Measurements from ENCODE around the gene ACLY.
A peak's percentile ranks its signal among the peaks of the same experiment; 100 is the strongest.

The ACLY gene

GRCh38 chr17:41915566-41915965 lies 3.2 kb downstream of the ACLY start:
- peak in 1 of 10 donors; percentile 33 for DNase-seq
- intact Hi-C loops (cut with DNase I) = loop anchor here (5.0 kb wide), 1 partner anchor 53 kb away; no protein-coding TSS in a partner anchor

DNA sequence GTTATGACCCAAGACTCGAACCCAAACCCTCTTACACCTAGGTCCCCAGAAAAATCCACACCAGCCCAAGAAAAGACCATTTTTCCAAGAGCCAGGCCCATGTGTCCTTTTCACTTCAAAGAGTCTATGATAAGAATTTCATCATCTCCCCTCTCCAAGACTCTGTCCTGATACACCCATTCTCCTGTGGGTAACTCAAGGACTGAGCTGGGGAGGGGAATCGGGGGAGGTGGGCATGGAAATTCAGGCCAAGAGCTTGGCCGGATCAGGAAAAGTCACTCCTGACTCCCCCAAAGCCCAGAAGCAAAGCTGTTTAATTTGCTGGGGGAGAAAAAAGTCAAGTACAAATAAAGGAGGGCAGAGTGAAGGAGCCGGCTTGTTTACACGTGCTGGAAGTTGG lies 3.7 kb downstream of the ACLY start:
- intact Hi-C loops (cut with DNase I) = loop anchor here (5.0 kb wide), 1 partner anchor 53 kb away; no protein-coding TSS in a partner anchor
- no peak for DNase-seq

DNA sequence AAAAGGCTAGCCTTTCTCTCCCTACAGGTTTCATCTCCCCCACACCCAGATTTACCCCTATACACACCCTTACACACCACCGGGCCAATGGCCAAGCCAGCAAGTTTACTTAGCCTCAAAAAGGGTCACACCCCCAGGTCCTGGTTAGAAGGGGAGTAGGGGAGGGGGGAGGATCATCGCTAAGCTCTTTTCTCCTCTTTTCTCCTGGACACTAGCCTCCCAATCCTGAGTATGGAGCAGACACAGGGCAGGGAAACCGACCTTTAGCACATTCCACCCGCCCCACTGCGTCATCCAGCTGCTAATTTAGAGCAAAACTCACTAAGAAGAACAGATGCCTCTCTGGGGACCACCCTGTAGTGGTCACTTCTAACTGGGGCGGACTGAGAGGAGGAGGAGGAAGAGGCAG lies 4.4 kb downstream of the ACLY start:
- DNase-seq = peak in 1 of 10 donors; percentile 46
- intact Hi-C loops (cut with DNase I) = no loop called here

DNA sequence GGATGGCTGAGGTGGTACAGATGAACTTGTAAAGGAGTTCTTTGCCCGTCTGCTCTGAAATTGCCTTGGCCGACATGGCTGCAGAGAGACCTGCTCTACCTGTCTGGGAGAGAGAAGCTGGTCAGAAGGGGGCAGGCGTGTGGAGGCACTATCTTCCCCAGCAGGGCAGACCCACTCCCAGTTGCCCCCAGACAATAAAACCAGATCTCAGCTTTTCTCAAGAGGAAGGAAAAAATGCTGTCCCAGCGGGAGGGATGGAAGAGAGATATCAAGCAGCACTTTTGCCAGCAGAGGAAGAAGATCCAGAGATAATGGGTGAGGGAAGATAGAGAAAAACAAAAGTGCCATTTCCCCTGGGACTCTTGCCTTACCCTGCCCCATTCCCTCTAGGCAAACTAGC lies 5.0 kb downstream of the ACLY start:
- DNase-seq = no peak
- intact Hi-C loops (cut with DNase I) = no loop called here

- DNase-seq = no peak
- intact Hi-C loops (cut with DNase I) = no loop called here
These were observed 5.8 kb downstream of the ACLY start for GRCh38 chr17:41912925-41913324.

- DNase-seq = peak in 1 of 10 donors; percentile 24
These were observed 7.9 kb downstream of the ACLY start for GRCh38 chr17:41910701-41911391.

GRCh38 chr17:41909088-41909487 lies 9.7 kb downstream of the ACLY start:
- intact Hi-C loops (cut with DNase I) = no loop called here
- DNase-seq = peak in 1 of 10 donors; percentile 41

More at GRCh38 chr17:41910701-41911391, 7.9 kb downstream of the ACLY start:
- intact Hi-C loops (cut with DNase I) = no loop called here

- peak in 2 of 10 donors; percentile 19 to 34 for DNase-seq
- intact Hi-C loops (cut with DNase I) = no loop called here
These were observed 10.9 kb downstream of the ACLY start for GRCh38 chr17:41907633-41908539.

DNA sequence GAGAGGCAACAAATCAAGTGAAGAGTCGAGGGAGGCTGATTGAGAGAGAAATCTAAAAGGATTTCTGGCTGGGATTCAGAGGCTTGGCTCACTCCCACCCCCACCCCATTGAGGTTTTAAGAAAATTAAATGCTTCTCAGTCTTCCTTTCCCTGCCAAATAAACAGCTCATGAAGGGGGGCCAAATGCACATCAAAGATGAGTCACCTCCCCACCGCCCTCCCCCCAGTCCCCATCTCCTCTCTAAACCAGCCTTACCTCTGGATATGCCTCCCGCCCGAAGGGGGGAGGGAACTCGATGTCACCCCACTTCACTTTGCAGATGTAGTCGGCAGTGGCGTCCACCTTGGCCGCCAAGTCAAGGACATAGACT lies 11.6 kb downstream of the ACLY start:
- intact Hi-C loops (cut with DNase I) = no loop called here
- peak in 1 of 10 donors; percentile 44 for DNase-seq

GRCh38 chr17:41906465-41907184 lies 12.1 kb downstream of the ACLY start:
- intact Hi-C loops (cut with DNase I) = no loop called here
- DNase-seq = peak in 1 of 10 donors; percentile 56

GRCh38 chr17:41905172-41905571 lies 13.6 kb downstream of the ACLY start:
- intact Hi-C loops (cut with DNase I) = no loop called here
- DNase-seq = peak in 1 of 10 donors; percentile 10

DNA sequence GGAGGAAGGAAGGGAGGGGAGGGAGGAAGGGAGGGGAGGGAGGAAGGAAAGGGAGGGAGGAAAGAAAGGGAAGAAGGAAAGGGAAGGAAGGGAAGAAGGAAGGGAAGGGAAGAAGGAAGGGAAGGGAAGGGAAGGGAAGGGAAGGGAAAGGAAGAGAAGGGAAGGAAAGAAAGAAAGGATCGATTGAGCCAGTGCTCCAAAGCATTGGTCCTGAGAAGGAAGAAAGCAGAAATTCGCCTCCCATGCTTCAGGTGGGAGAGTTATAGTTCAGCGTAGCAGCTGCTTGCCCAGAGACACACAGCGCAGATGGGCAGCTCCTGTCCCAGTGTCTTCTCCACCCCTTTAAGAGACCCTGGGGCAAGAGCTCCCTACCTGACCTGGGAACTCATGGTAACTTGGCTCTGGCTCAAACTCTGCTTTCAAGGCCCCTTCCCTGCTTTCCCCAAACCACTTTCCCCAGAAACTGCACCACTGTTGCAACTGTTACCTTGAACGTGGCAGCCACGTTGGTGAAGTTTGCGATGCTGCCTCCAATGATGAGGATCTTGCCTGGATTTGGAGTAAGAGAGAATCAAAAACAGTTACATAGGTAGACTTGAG lies 14.4 kb downstream of the ACLY start:
- DNase-seq = peak in 1 of 10 donors; percentile 18
- intact Hi-C loops (cut with DNase I) = no loop called here

DNA sequence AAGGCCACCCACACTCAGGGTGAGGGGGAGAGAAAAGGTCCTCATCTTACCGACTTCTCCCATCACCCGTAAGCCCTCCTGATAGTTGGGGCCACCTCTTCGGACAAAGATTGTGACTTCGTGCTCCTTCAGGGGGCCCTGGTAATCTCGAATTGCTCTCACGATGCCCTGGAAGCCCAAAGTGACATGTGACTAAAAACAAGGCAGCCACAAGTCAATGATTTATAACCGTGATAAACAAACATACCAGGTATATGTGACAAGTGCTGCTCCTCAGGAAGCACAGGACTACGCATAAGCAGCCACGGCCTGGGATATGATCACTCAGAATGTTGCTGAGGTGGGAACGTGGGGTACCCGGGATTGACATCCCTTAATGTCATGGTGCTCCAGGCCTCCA lies 17.1 kb downstream of the ACLY start:
- intact Hi-C loops (cut with DNase I) = no loop called here
- peak in 2 of 10 donors; percentile 5 to 11 for DNase-seq

- intact Hi-C loops (cut with DNase I) = no loop called here
- DNase-seq = no peak
These were observed 22.0 kb downstream of the ACLY start for GRCh38 chr17:41896726-41897125.

DNA sequence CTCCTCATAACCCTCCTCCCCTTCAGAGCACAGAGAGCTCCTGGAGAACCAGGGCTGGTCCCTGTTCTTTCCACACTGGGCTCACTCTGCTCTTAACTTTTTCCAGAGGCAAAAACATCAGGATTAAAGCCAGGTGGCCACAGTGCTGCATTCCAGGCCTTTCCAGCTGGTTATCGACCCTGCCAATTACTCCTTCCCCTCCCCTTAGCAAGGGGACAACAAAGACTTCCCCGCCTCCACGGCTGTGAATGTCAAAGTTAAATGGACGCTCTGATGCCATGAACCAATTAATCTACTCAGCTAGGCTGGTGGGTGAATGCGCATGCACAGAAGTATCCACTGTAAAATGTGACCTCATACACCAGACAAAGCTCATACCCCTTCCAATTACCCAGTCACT lies 23.1 kb downstream of the ACLY start:
- peak in 1 of 10 donors; percentile 6 for DNase-seq
- intact Hi-C loops (cut with DNase I) = no loop called here

GRCh38 chr17:41894791-41895331 lies 23.9 kb downstream of the ACLY start:
- DNase-seq = no peak
- intact Hi-C loops (cut with DNase I) = no loop called here

DNA sequence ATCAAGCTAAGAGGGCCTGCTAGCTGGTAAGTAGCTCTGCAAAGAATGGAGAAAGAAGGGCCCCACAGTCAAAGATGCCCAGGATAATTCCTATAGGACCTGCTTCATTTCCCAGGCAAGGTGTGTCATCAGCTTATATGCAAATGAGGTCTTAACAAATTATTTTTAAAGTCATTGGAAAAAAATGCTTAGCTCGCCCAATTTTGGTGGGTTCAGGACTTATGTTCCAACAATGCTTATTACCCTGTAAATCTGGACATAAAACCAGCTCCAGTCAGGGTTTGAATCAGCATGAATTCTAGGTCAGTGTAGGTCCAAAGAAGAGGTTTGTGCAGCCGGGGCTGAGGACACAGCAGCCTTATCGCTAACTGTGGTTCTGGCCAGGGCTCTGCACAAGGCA lies 25.4 kb downstream of the ACLY start:
- peak in 1 of 10 donors; percentile 29 for DNase-seq
- intact Hi-C loops (cut with DNase I) = no loop called here

- DNase-seq = peak in 1 of 10 donors; percentile 14
- intact Hi-C loops (cut with DNase I) = no loop called here
These were observed 26.8 kb downstream of the ACLY start for GRCh38 chr17:41892021-41892376.

DNA sequence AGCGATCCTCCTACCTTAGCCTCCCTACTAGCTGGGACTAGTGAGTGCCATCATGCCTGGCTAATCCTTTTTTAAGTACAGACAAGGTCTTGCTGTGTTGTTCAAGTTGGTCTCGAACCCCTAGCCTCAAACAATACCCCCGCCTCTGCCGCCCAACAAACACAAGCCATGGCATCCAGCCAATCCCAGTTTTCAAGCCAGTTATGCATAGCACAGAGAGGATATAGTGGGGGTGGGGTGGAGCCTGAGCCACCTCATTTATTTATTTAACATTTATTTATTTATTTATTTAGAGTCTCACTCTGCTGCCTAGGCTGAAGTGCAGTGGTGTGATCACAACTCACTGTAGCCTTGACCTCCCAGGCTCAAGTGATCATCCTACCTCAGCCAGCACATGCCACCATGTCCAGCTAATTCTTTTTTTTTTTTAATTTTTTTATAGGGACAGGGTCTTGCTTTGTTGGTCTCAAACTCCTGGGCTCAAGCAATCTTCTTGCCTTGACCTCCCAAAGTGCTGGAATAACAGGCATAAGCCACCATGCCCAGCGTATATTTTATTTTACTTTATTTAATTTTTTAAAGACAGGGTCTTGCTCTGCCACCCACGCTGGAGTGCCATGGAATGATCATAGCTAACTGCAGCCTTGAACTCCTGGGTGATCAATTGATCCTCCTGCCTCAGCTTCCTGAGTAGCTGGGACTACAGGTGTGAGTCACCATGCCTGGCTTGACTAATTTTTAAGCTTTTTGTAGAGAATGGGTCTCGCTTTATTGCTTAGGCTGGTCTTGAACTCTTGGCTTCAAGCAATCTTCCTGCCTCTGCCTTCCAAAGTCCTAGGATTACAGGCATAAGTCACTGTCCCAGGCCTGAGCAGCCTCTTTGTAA lies 27.4 kb downstream of the ACLY start:
- peak in 1 of 10 donors; percentile 7 for DNase-seq
- intact Hi-C loops (cut with DNase I) = no loop called here
